Psoas muscle (tissue), 8 donors: Measurements from ENCODE around the gene RTN4RL1. TPM values are rescaled to one million over a fixed set of nuclear protein-coding genes. Genes with fewer than 3 reads are reported as not detected.
"Not testable (repeated sequence)": the region's sequence is repeated elsewhere in the genome, so short reads cannot be mapped to it uniquely, and the experiment has no call there.

Source experiments
- ATAC-seq, 4 donors: fragments of 200-7000 bp; cut with Tn5 transposase; one replicate each; pipeline ENCODE4 v1.9.1; 2020; ENCODE audit warnings: moderate library complexity in 3 of 4, mild to moderate bottlenecking in 2 of 4
- DNase-seq, 2 donors: peaks; one replicate each; pipeline ENCODE4 v3.0.0-alpha.2; 2020
- H3K27ac ChIP-seq: fragments of 200-600 bp; one replicate; pipeline ENCODE4 v1.8.0; 2022
- H3K27me3 ChIP-seq, 3 donors: fragments of 200-600 bp in 1 of 3; one replicate each; pipeline versions ENCODE4 v1.6.1 to v1.8.0; 2013 to 2022; ENCODE audit warnings: low read length in 2 of 3, mild to moderate bottlenecking in 2 of 3, moderate library complexity in 1 of 3; ENCODE audit not compliant: insufficient read depth in 3 of 3
- H3K36me3 ChIP-seq, 2 donors: fragments of 200-600 bp in 1 of 2; one replicate each; pipeline versions ENCODE4 v1.6.1 to v1.8.0; 2013 to 2022; ENCODE audit warnings: low read depth in 1 of 2, mild to moderate bottlenecking in 1 of 2, moderate library complexity in 1 of 2; ENCODE audit not compliant: insufficient read depth in 1 of 2
- H3K4me1 ChIP-seq: fragments of 200-600 bp; one replicate; pipeline ENCODE4 v1.8.0; 2022
- H3K4me3 ChIP-seq: fragments of 200-600 bp; one replicate; pipeline ENCODE4 v1.8.0; 2022; ENCODE audit warnings: mild to moderate bottlenecking
- H3K9me3 ChIP-seq: fragments of 200-600 bp; one replicate; pipeline ENCODE4 v1.8.0; 2022
- CTCF ChIP-seq: fragments of 200-600 bp; IDR thresholded peaks from one replicate; pipeline ENCODE4 v1.8.0; 2022; ENCODE audit warnings: antibody characterized with exemption
- WGBS, 3 donors: extraction: QIAGEN DNeasy Blood & Tissue Kit; methylation state at CpG; one replicate each; pipeline versions ENCODE4 v1.1.6 to v1.1.7; 2013; 5-methylcytosine and 5-hydroxymethylcytosine counted together
- intact Hi-C, 2 donors: fragments of 100-400 bp; cut with DNase I; formaldehyde crosslinking; loops; one replicate each; pipeline versions ENCODE4 v1.11.0 to v1.14.2; 2022
- polyA plus RNA-seq, 3 donors: library from polyadenylated mRNA; stranded (reverse); fragments of 200-250 nt; gene quantifications; one replicate each; pipeline ENCODE4 v1.2.3, GENCODE V29; 2013
- total RNA-seq, 4 donors: library from RNA; stranded (reverse); fragmentation: NEBNext Ultra II Directional in 2 of 4; extraction: Animal tissue kit (Norgen Biotek cat#: 25700) in 2 of 4; gene quantifications; one replicate each; pipeline versions ENCODE4 v1.2.1 to v1.2.4, GENCODE V29; 2021 to 2023
- donor health status: healthy with polysubstance abuse.
- donor health status: DM: no; HTN: no; CAD: no; lungs with moderate emphysema.
- donor health status: Bipolar disorder and iron deficiency.
- donor health status: healthy.
- donor health status: DM: yes; HTN: yes; CAD: no.
- donor health status: DM: no; HTN: no; CAD: no.
- donor health status: DM: no; HTN: no; CAD: no.
- donor health status: DM: yes; HTN: yes; CAD: no.

RTN4RL1 gene
- total and polyA plus RNA-seq, 7 donors: 0.44 to 1.8 (median 0.75) TPM

DNA sequence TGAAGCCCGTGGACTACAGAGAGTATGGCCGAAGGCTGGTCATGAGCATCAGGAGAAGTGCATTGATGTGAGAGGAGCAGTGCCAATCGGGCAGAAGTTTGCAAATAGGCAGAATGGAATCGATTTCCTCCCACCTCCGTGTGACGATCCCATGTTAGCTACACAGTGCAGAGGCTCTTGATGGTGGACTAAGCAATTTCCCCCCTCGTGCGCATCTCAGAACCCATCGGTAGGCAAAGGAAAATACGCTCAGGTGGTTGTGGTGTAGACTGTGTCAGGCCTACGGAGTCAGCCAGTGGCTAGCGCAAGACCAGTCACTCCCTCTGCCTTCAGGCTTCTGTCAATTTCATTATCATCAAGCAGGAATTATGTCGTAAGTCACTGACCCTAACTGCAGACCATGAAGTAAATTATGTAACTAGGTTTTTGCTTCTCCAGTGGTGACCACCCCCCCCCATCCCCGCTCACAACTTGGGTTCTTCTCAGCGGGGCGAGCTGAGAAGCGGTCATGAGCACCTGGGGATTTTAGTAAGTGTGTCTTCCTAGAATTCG is 128.0 kb downstream of the RTN4RL1 start:
- peaks cover 11 to 69% of the 10 kb centered on the region in 2 donors for H3K36me3 ChIP-seq
- ATAC-seq (no peak), DNase-seq (no peak)
- no peak overlapping the region for H3K4me3 ChIP-seq
- TF ChIP-seq CTCF: no peak
- H3K9me3 ChIP-seq: no peaks in the 10 kb centered on the region
- 82 to 91% (median 84%) methylated on average over 18 of the region's 18 CpGs for WGBS, 3 donors
- H3K27ac ChIP-seq: no peak overlapping the region
- intact Hi-C loops: no loop called here
- no peaks in the 10 kb centered on the region for H3K27me3 ChIP-seq
- H3K4me1 ChIP-seq: no peaks in the 10 kb centered on the region

- intact Hi-C loops: no loop called here
- ATAC-seq (no peak), DNase-seq (no peak)
- Histone ChIP-seq H3K4me1 (no peaks in the 10 kb centered on the region), H3K36me3 (peaks cover 11 to 76% of the 10 kb centered on the region in 2 donors), H3K9me3 (no peaks in the 10 kb centered on the region), H3K27me3 (no peaks in the 10 kb centered on the region), H3K27ac (no peak overlapping the region), H3K4me3 (no peak overlapping the region)
- TF ChIP-seq CTCF: no peak
- WGBS, 3 donors: 83 to 88% (median 85%) methylated on average over 25 of the region's 25 CpGs
These were observed 128.7 kb downstream of the RTN4RL1 start for GRCh38 chr17:1896243-1897104.

DNA sequence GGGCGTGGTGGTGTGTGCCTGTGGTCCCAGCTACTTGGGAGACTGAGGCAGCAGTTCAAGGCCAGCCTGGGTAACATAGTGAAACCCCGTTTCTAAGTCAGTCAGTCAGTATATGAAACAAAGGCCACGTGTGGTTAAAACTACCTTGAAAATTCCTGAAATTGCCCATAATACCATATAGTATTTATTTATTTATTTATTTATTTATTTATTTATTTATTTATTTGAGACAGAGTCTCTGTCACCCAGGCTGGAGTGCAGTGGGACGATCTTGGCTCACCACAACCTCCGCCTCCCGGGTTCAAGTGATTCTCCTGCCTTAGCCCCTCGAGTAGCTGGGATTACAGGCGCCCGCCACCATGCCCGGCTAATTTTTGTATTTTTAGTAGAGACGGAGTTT is 129.7 kb downstream of the RTN4RL1 start:
- H3K4me1 ChIP-seq, H3K27me3 ChIP-seq, H3K4me3 ChIP-seq, H3K9me3 ChIP-seq, intact Hi-C loops, H3K27ac ChIP-seq, DNase-seq, ATAC-seq: not testable (repeated sequence)
- WGBS, 3 donors: 92 to 94% (median 93%) methylated on average over 11 of the region's 11 CpGs
- peaks cover 11 to 86% of the 10 kb centered on the region in 2 donors for H3K36me3 ChIP-seq

- Histone ChIP-seq H3K27me3 (no peaks in the 10 kb centered on the region), H3K36me3 (peaks cover 11 to 93% of the 10 kb centered on the region in 2 donors), H3K9me3 (no peaks in the 10 kb centered on the region), H3K27ac (no peak overlapping the region), H3K4me3 (no peak overlapping the region), H3K4me1 (no peaks in the 10 kb centered on the region)
- DNase-seq (no peak), ATAC-seq (no peak)
- intact Hi-C loops: no loop called here
- no peak for TF ChIP-seq CTCF
- 80 to 88% (median 87%) methylated on average over 7 of the region's 7 CpGs for WGBS, 3 donors
These were observed 130.3 kb downstream of the RTN4RL1 start for GRCh38 chr17:1894753-1895339.

DNA sequence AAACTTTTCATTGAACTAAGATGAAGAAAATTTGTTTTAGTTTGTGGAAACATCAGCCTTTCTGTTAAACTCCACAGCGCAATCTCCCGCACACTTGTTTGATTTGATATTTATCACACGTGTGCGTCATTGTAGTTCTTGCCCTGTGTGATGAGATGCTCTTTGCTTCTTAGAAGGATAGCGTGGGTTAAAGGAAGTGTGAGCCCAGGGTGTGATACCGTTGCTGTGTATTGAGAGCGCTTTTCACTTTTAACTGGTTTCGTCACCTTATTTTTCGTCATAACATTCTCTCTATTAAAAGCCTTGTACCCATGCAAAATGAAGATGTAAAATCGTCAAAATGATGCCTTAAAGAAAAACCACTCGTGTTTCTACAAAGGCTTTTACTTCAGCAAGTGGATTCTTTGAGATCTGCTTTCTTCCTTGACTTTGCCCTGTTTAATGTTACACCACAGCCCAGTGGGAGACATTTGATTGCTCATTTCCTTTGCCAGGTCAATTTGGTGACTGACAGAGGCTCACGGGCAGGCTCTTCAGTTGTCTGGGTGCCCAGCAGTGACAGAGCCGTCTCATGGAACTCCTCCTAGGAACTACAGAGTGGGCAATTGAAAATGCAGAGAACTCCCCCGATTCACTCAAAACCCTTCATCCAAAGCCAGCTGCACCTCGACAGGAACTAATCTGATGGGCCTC is 134.2 kb downstream of the RTN4RL1 start:
- no peak for TF ChIP-seq CTCF
- peaks cover 6 to 100% of the 10 kb centered on the region in 2 donors for H3K36me3 ChIP-seq
- intact Hi-C loops: no loop called here
- H3K27ac ChIP-seq: no peak overlapping the region
- DNase-seq (no peak), ATAC-seq (no peak)
- H3K9me3 ChIP-seq: no peaks in the 10 kb centered on the region
- H3K4me1 ChIP-seq: no peaks in the 10 kb centered on the region
- 72 to 83% (median 73%) methylated on average over 15 of the region's 15 CpGs for WGBS, 3 donors
- H3K27me3 ChIP-seq: no peaks in the 10 kb centered on the region
- H3K4me3 ChIP-seq: no peak overlapping the region
